H1 (cell line): ENCODE results near the gene CHN2. TPM values are rescaled to one million over a fixed set of nuclear protein-coding genes. Genes with fewer than 3 reads are reported as not detected.

Source experiments
- CTCF ChIA-PET: fragments of 300-600 bp; sonication (Branson Sonifier 250); formaldehyde crosslinking; loops from one replicate; lab custom pipeline; 2021; ENCODE audit not compliant: partially characterized antibody; lab: Charles Lee
- POLR2A ChIA-PET: fragments of 300-600 bp; sonication (Branson Sonifier 250); formaldehyde crosslinking; loops from one replicate; lab custom pipeline; 2021; ENCODE audit warnings: inconsistent platforms; ENCODE audit not compliant: partially characterized antibody; lab: Charles Lee
- DNase-seq, 2 experiments: peaks; one replicate each; pipeline versions ENCODE4 v3.0.0 to v3.0.0-alpha.2; 2010 to 2022; ENCODE audit warnings: low spot score in 2 of 2, low read depth in 1 of 2, mixed read lengths in 1 of 2
- FAIRE-seq: peaks from 2 replicates; lab custom pipeline; 2011; peaks lifted over from hg19 to GRCh38; lab: Jason Lieb, UNC
- H2AFZ ChIP-seq: 2 replicates; pipeline ENCODE4 v1.8.1; 2012; ENCODE audit warnings: low read length, inconsistent platforms
- H2AK5ac ChIP-seq: 2 replicates; pipeline ENCODE4 v1.6.1; 2013; ENCODE audit warnings: low read depth, low read length
- H2BK120ac ChIP-seq: replicated peaks from 2 replicates; pipeline ENCODE3; 2013; ENCODE audit warnings: low read depth, low read length, inconsistent platforms
- H2BK12ac ChIP-seq: 2 replicates; pipeline ENCODE4 v1.6.1; 2013; ENCODE audit warnings: low read depth, low read length
- H2BK15ac ChIP-seq: 2 replicates; pipeline ENCODE4 v1.6.1; 2013; ENCODE audit warnings: low read length
- H2BK20ac ChIP-seq: 2 replicates; pipeline ENCODE4 v1.6.1; 2013; ENCODE audit warnings: low read length
- H2BK5ac ChIP-seq: 2 replicates; pipeline ENCODE4 v1.6.1; 2013; ENCODE audit warnings: low read depth, low read length
- H3K14ac ChIP-seq: 2 replicates; pipeline ENCODE4 v1.6.1; 2013; ENCODE audit warnings: inconsistent platforms; ENCODE audit not compliant: insufficient read length
- H3K18ac ChIP-seq: 2 replicates; pipeline ENCODE4 v1.6.1; 2013; ENCODE audit warnings: low read length; ENCODE audit errors: extremely low read depth
- H3K23ac ChIP-seq: 2 replicates; pipeline ENCODE4 v1.6.1; 2013; ENCODE audit warnings: inconsistent platforms; ENCODE audit not compliant: insufficient read length
- H3K23me2 ChIP-seq: 2 replicates; pipeline ENCODE4 v1.6.1; 2013; ENCODE audit warnings: low read depth, low read length
- H3K27ac ChIP-seq: 2 replicates; pipeline ENCODE4 v1.6.1; 2011; ENCODE audit warnings: low read depth, low read length, inconsistent platforms
- H3K27me3 ChIP-seq, 4 experiments: replicated peaks in 1 of 4; 1 replicate in 1 of 4; 2 replicates in 3 of 4; pipeline versions ENCODE4 v1.6.1 to v1.8.1; 2011 to 2013; ENCODE audit warnings: low read length in 3 of 4, mild to moderate bottlenecking in 3 of 4, inconsistent platforms in 2 of 4, mixed read lengths in 2 of 4, moderate library complexity in 1 of 4; ENCODE audit not compliant: control insufficient read depth in 3 of 4, insufficient read depth in 3 of 4; ENCODE audit errors: extremely low read depth in 1 of 4
- H3K36me3 ChIP-seq, 4 experiments: 2 replicates each; pipeline versions ENCODE4 v1.6.1 to v1.8.1; 2011 to 2013; ENCODE audit warnings: mild to moderate bottlenecking in 4 of 4, low read length in 3 of 4, moderate library complexity in 2 of 4, control low read depth in 1 of 4, inconsistent platforms in 1 of 4; ENCODE audit not compliant: insufficient read depth in 4 of 4, control insufficient read depth in 2 of 4
- H3K4ac ChIP-seq: replicated peaks from 2 replicates; pipeline ENCODE3; 2013; ENCODE audit warnings: low read length, low read depth, mixed read lengths, inconsistent platforms; ENCODE audit not compliant: insufficient read length
- H3K4me1 ChIP-seq, 4 experiments: replicated peaks in 1 of 4; 1 replicate in 1 of 4; 2 replicates in 3 of 4; pipeline versions ENCODE4 v1.6.1 to v1.8.1; 2011 to 2013; ENCODE audit warnings: low read length in 3 of 4, inconsistent platforms in 2 of 4, mixed read lengths in 1 of 4; ENCODE audit not compliant: insufficient read depth in 4 of 4, control insufficient read depth in 3 of 4
- H3K4me2 ChIP-seq, 2 experiments: 2 replicates each; pipeline versions ENCODE4 v1.6.1 to v1.8.1; 2011 to 2013; ENCODE audit warnings: low read depth in 2 of 2, low read length in 2 of 2, control low read depth in 1 of 2, inconsistent platforms in 1 of 2, mild to moderate bottlenecking in 1 of 2; ENCODE audit not compliant: insufficient read depth in 1 of 2
- H3K4me3 ChIP-seq, 4 experiments: fragments of 200-600, 300-600 bp in 1 of 4; sonication (generic), shearing (Covaris generic), sonication (Bioruptor Twin) in 1 of 4; 2 replicates each; pipeline versions ENCODE4 v1.5.1 to v1.8.1; 2011 to 2016; ENCODE audit warnings: low read length in 4 of 4, low read depth in 3 of 4, control low read depth in 2 of 4, inconsistent platforms in 2 of 4, mild to moderate bottlenecking in 2 of 4, mixed read lengths in 1 of 4, moderate library complexity in 1 of 4; ENCODE audit not compliant: insufficient read depth in 2 of 4; ENCODE audit errors: extremely low read depth in 1 of 4
- H3K56ac ChIP-seq: replicated peaks from 2 replicates; pipeline ENCODE3; 2013; ENCODE audit warnings: low read depth, mild to moderate bottlenecking, mixed read lengths, low read length, inconsistent platforms; ENCODE audit not compliant: insufficient read length
- H3K79me1 ChIP-seq: 2 replicates; pipeline ENCODE4 v1.6.1; 2013; ENCODE audit warnings: low read depth, low read length, control low read depth
- H3K79me2 ChIP-seq, 2 experiments: 2 replicates each; pipeline versions ENCODE4 v1.6.1 to v1.8.1; 2012 to 2013; ENCODE audit warnings: low read length in 2 of 2, mild to moderate bottlenecking in 2 of 2, inconsistent platforms in 1 of 2; ENCODE audit not compliant: insufficient read depth in 2 of 2, control insufficient read depth in 1 of 2
- H3K9ac ChIP-seq, 4 experiments: replicated peaks in 1 of 4; 1 replicate in 1 of 4; 2 replicates in 3 of 4; pipeline versions ENCODE4 v1.6.1 to v1.8.1; 2011 to 2013; ENCODE audit warnings: low read depth in 3 of 4, low read length in 3 of 4, control low read depth in 2 of 4, mild to moderate bottlenecking in 2 of 4, moderate library complexity in 2 of 4, inconsistent platforms in 1 of 4; ENCODE audit errors: extremely low read depth in 1 of 4
- H3K9me3 ChIP-seq, 2 experiments: 2 replicates each; pipeline versions ENCODE4 v1.6.1 to v1.8.1; 2012 to 2013; ENCODE audit warnings: mild to moderate bottlenecking in 2 of 2, moderate library complexity in 2 of 2, control low read depth in 1 of 2, inconsistent platforms in 1 of 2, low read depth in 1 of 2, low read length in 1 of 2, mixed read lengths in 1 of 2; ENCODE audit not compliant: insufficient read depth in 2 of 2
- H4K20me1 ChIP-seq, 2 experiments: replicated peaks in 1 of 2; 2 replicates each; pipeline versions ENCODE3 to v1.8.1; 2011 to 2013; ENCODE audit warnings: inconsistent platforms in 2 of 2, low read length in 2 of 2, mild to moderate bottlenecking in 1 of 2; ENCODE audit not compliant: insufficient read depth in 2 of 2, control insufficient read depth in 1 of 2
- H4K5ac ChIP-seq: 2 replicates; pipeline ENCODE4 v1.6.1; 2013; ENCODE audit warnings: low read length, low read depth, mixed read lengths, inconsistent platforms; ENCODE audit not compliant: insufficient read length
- H4K8ac ChIP-seq: 2 replicates; pipeline ENCODE4 v1.8.0; 2013; ENCODE audit warnings: mild to moderate bottlenecking, moderate library complexity, low read length, inconsistent platforms; ENCODE audit not compliant: insufficient read depth; ENCODE audit errors: extremely low read depth
- H4K91ac ChIP-seq: replicated peaks from 2 replicates; pipeline ENCODE3; 2013; ENCODE audit warnings: low read length, mixed read lengths, inconsistent platforms; ENCODE audit not compliant: insufficient read length
- CBX5 ChIP-seq: fragments of 300-800, 300-1000 bp; sonication (generic); IDR thresholded peaks from 2 replicates; pipeline ENCODE4 v1.7.1; 2016; ENCODE audit warnings: antibody characterized with exemption, low read length, low read depth
- RNF2 ChIP-seq: fragments of 200-900, 300-1000 bp; sonication (generic); IDR thresholded peaks from 2 replicates; pipeline ENCODE4 v1.7.1; 2016; ENCODE audit warnings: borderline replicate concordance, low read depth, mild to moderate bottlenecking, antibody characterized with exemption, low read length; ENCODE audit not compliant: poor library complexity, severe bottlenecking; ENCODE audit errors: missing control alignments
- SRF ChIP-seq: IDR thresholded peaks from 2 replicates; pipeline ENCODE4 v1.6.1; 2011; ENCODE audit warnings: mild to moderate bottlenecking, low read depth, low read length, moderate library complexity
- YY1 ChIP-seq: IDR thresholded peaks from 2 replicates; pipeline ENCODE4 v1.6.1; 2011; ENCODE audit warnings: low read depth, mild to moderate bottlenecking, low read length
- WGBS, 2 experiments: shearing (Covaris generic) in 1 of 2; methylation state at CpG; one replicate each; pipeline versions ENCODE4 v1.1.6 to v1.1.7; 2013 to 2015; ENCODE audit warnings: low lambda C conversion rate in 2 of 2, mixed read lengths in 2 of 2, inconsistent platforms in 1 of 2, low coverage in 1 of 2, missing lambda C conversion rate in 1 of 2; ENCODE audit not compliant: insufficient replicate concordance in 2 of 2, insufficient coverage in 1 of 2, insufficient read length in 1 of 2; ENCODE audit errors: extremely low coverage in 1 of 2, missing lambda C conversion rate in 1 of 2; 5-methylcytosine and 5-hydroxymethylcytosine counted together
- polyA plus RNA-seq, 7 experiments: library from polyadenylated mRNA; depleted of rRNA in 3 of 7; stranded (reverse) in 5 of 7; unstranded in 2 of 7; fragments of >200 nt in 5 of 7; fragments of 200-250 nt in 2 of 7; gene quantifications; 1 replicate in 5 of 7; 2 replicates in 1 of 7; 4 replicates in 1 of 7; pipeline versions ENCODE4 v1.2.1 to v1.2.3, GENCODE V29; 2011 to 2013; ENCODE audit warnings: missing spikeins in 2 of 7, mixed read lengths in 2 of 7
- total RNA-seq: library from RNA; stranded (reverse); fragmentation: NEBNext Ultra II Directional; extraction: Animal tissue kit (Norgen Biotek cat#: 25700); gene quantifications from 2 replicates; pipeline ENCODE4 v1.2.1, GENCODE V29; 2021
- TF ChIP-seq, protein P1 (sequence below): IDR thresholded peaks from 2 replicates; pipeline ENCODE4 v1.6.1; 2012; ENCODE audit warnings: inconsistent platforms

CHN2 gene
- total and polyA plus RNA-seq, 2 of the 8 experiments (the other 6 are each of a cell fraction or from before 2014, with no cell fraction given), result 2.9 to 4.8 TPM

DNA sequence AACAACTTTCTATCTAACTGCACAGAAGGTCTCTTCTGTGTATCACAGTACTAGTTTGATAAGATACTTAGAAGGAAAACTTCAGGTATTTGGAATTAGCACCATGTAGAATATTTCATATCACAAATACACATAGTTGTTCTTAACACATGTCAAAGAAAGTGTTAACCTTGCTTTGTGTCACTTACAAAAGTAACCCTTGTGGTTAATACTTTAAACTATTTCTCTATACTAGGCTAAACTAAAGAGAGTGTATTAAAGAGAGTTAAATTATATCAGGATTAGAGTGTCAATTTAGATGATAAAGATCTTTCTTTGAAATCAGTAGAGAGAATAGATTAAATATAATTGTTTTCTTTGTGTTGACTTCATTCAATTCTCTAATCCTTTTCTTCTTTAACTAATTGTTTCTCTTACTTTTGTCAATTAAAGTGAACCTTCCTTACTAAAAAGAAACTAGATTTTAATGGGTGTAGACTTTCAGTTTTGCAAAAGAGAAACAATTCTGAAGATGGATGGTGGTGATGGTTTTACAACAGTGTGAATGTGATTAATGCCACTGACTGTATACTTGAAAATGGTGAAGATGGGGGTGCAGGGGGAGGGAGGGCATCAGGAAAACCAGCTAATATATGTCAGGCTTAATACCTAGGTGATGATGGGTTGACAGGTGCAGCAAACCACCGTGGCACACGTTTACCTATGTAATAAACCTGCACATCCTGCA lies 67.8 kb downstream of the CHN2 start:
- FAIRE-seq (peak; percentile 55), DNase-seq (no peak)
- no peaks in the 10 kb centered on the region for H3K79me2 ChIP-seq
- no peak overlapping the region for H2BK15ac ChIP-seq
- no peaks in the 10 kb centered on the region for H3K27me3 ChIP-seq
- no peak overlapping the region for H4K5ac ChIP-seq
- H3K4me3 ChIP-seq, result no peak overlapping the region
- H3K36me3 ChIP-seq, result peaks cover 0 to 5% (median 0%) of the 10 kb centered on the region in 4 experiments; a peak in 1 of 8 replicates
- H2BK20ac ChIP-seq, result no peak overlapping the region
- 93% methylated on average over 2 of the region's 2 CpGs; no CpG with 5 or more reads in 1 of the 2 experiments for WGBS, 2 experiments
- H3K56ac ChIP-seq, result no peak overlapping the region
- POLR2A ChIA-PET, result no interaction called here
- H4K20me1 ChIP-seq, result no peaks in the 10 kb centered on the region
- H2AK5ac ChIP-seq, result no peak overlapping the region
- no peak overlapping the region for H2BK120ac ChIP-seq
- H3K14ac ChIP-seq, result no peak overlapping the region
- no peak overlapping the region for H4K8ac ChIP-seq
- no peaks in the 10 kb centered on the region for H3K23me2 ChIP-seq
- H3K9ac ChIP-seq, result no peak overlapping the region
- no peak overlapping the region for H3K18ac ChIP-seq
- no peaks in the 10 kb centered on the region for H3K79me1 ChIP-seq
- no peak overlapping the region for H3K27ac ChIP-seq
- no peak for TF ChIP-seq RNF2
- TF ChIP-seq SRF, result no peak
- TF ChIP-seq, protein P1, sequence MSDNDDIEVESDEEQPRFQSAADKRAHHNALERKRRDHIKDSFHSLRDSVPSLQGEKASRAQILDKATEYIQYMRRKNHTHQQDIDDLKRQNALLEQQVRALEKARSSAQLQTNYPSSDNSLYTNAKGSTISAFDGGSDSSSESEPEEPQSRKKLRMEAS, result no peak
- no peak for TF ChIP-seq CBX5
- TF ChIP-seq YY1, result no peak
- TF ChIP-seq, all 59 proteins: peak for 0
- H3K4ac ChIP-seq, result no peak overlapping the region
- peaks cover 0 to 4% (median 2%) of the 10 kb centered on the region in 4 experiments; a peak in 2 of 7 replicates for H3K4me1 ChIP-seq
- H2BK5ac ChIP-seq, result no peak overlapping the region
- H3K9me3 ChIP-seq, result peaks cover 0 to 13% of the 10 kb centered on the region in 2 experiments; a peak in 1 of 4 replicates
- no peak overlapping the region for H2AFZ ChIP-seq
- no peak overlapping the region for H4K91ac ChIP-seq
- H3K23ac ChIP-seq, result no peak overlapping the region
- H2BK12ac ChIP-seq, result no peak overlapping the region
- CTCF ChIA-PET, result no interaction called here
- no peak overlapping the region for H3K4me2 ChIP-seq
